NCI-H146 treated with DMSO at 0.1 percent for 48 hours (cell line): ENCODE results near the gene CBX2.

Experiments used
- DNase-seq: peaks from one replicate; lab custom pipeline; 2025; ENCODE audit not compliant: unreplicated experiment; lab: John Stamatoyannopoulos, UW

The CBX2 gene

GRCh38 chr17:79799174-79799537 lies 21.2 kb downstream of the CBX2 start:
- no peak for DNase-seq

DNA sequence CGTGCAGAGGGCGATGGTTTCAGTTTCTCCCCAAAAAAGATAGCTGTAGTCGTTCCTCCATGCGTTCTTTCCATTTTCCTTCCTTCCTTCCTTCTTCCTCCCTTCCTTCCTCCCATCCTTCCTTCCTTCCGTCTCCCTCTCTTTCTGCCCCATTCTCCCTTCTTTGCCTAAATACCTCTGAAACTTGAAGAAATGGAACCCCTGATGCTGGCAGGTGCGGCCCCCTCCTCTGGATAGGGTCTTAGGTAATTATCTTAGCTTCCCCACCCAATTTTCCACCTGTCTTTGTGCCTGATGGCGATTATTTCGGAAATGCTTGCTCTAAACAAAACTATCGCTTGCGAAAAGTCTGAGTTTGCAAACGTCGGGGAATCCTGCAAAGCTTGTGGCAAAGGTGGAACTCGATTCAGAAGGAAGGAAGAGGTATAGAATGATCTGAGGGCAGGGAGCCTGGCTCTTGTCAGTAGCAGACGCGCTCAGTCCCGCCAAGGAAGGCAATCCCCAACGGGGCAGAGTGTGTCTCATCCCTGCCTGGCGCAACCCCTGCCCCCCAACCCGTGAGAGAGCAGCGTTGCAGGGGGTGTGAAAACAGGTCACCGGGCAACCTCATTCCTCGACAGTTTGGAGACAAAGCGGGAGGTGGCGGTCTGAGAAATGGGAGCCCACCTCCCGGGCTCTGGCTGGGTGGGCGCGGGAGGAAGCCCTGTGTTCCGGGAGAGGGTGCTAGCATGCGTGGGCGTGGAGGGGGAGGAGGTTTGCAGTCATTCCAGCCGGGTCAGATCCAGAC lies 21.8 kb downstream of the CBX2 start:
- DNase-seq: no peak

DNA sequence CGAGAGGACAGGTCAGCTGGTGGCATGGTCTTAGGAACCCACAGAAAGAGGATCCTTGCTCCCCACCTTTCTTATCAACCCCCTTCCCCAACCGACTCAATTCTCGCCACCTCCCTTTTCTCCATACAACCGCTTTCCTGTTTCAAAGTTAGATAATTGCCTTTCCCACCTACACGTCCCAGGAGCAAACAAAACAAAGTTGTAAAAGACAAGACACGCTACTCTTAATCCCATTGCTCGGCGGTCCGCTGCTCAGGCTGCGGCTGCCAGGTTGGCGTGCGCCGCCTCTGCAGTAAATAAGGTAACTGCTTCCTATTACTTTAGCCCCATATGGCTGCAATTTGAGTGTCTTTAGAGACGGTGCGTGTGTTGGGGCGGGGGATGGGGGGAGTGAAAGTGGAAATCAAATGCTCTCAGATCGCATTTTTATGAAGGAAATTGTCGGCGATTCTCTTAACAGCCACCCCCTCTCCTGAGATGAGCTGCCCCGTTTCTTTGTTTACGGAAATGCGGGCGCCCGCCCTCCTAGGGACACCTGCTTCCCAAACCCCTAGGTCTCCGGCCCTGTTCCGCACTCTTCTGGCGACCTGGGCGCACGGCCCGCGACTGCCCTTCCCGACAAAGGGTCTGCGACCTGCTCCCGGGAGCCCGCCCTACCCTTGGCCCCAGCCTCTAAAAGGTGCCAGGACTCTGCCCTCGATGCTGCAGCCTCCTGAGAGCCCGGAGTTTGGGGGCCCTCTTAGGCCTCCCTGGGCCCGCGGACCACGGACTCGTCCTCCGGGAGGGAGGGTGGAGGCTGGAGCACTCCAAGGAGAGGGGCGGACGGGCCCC lies 22.6 kb downstream of the CBX2 start:
- peak; percentile 55 for DNase-seq

GRCh38 chr17:79801156-79802038 lies 23.4 kb downstream of the CBX2 start:
- DNase-seq: peak; percentile 12

GRCh38 chr17:79802039-79802735 lies 24.2 kb downstream of the CBX2 start:
- no peak for DNase-seq

DNA sequence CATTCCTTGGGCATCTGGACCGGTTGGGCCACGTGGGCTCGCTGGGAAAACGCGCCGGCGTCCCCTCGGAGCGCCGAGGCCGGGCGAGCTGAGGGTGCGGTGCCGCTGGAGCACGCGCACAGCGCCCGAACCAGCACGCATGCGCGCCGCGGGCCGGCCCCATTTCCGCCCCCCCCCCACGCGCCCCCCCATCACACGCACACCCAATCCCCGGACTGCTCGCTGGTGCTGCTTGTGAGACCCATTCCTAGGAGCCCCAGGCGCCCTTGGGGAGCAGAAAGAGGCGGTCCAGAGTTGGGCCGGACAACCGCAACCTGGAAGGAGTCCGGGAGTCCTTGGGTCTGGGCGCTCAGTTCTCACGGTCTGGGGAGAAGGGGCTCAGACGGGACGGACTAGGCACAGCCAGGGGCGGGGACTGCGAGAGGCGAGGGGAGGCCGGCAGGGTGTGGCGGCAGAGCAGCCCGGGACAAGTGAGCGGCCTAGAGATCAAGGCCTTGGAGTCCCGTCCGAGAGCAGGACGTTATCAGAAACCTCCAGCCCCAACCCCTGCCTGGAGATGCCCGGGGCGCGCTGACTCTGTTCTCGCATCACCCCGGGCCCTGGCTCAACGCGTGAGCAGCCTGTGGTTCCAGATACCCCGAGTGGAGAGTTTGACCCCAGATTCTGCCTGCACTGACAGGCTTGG lies 24.9 kb downstream of the CBX2 start:
- no peak for DNase-seq

- DNase-seq: no peak
Measured at GRCh38 chr17:79803421-79803996, 25.6 kb downstream of the CBX2 start.

GRCh38 chr17:79803997-79804855 lies 26.3 kb downstream of the CBX2 start:
- no peak for DNase-seq

- DNase-seq: no peak
Measured at GRCh38 chr17:79804856-79805696, 27.1 kb downstream of the CBX2 start.

DNA sequence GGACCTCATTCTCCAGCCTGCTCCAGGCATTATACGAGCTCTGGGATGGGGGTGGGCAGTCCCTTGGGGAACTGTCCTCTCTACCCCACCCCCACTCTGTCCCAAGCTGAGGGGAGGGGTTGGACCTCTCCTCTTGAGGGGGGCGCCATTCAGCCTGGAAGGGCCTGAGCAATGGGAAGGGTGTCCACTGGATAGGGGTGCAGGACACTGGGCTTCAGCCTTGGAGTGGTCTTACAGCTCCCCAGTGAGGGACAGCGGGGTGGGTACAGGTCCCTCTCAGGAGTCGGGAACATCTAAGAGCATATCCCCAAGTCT lies 28.5 kb downstream of the CBX2 start:
- DNase-seq: no peak

DNA sequence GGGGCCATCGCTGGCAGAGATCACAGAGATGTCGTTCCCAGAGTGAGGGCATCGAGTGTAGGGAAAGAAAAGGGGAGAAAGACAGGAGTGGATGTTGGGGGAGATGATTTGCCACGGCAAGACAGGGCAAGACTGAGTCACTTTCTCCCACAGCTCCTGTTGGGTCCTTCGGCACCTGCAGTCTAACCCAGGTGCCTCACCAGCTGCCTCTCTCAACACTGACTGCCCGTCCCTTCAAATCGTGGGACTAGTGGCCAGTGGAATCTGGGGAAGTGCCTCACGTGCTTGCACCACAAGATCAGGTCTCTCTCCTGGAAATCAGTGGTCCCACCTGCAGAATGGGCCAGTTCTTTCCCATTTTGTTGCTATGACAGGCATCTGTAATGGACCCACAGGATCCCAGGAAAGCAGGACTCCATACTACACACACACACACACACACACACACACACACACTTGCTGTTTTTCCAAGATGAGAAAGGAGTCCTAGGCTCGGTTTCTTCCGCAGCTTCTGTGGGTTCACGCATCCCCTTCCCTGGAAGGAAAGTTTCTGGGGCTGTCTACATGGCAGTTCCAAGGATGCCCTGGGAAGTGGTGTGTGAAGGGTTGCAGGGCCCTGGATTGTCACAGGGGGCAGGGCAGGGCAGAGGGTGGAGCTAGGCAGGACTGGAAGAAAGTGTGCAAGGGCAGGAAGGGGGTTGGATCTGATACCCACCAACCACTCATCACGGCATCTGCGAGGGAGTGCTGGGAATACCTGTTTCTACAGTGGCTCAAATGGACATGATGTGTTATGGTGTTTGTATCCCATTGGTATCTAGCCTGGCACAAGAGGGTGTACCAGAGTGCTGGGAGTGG lies 29.1 kb downstream of the CBX2 start:
- DNase-seq: no peak

DNA sequence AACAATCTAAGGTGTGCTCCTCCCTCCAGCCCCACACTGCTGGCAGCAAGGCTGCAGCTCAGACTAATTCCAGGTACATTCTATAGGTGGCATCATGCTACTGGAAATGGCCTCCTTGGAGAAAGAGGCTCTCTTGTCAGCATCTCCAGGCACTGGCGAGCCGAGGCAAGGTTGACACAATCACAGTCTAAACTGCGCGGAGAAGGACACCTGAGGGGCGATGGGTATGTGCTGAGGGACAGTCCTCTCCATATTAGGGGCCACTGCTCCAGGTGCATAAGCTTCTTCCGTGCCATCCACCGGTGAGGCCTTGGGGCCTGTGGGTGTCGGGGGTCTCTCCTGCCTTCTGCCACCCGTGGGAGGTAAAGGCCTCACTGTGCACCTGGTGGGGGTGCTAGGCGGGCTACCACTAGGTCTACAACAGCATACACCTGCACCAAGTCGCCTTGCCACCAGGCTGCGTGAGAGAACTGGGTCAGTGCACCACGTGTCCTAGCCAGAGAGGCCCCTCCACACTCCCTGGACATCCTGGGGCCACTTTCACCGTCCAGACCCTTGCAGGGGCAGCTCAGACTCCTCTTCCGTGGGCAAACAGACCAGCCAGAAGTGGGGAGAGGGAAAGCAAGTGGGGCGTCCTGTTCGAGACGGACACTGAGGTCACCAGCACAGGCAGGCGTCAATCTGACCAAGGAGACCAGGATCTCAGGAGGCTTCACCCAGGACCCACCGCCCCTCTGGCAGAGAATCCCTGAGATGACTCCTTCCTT lies 31.0 kb downstream of the CBX2 start:
- peak; percentile 29 for DNase-seq

DNA sequence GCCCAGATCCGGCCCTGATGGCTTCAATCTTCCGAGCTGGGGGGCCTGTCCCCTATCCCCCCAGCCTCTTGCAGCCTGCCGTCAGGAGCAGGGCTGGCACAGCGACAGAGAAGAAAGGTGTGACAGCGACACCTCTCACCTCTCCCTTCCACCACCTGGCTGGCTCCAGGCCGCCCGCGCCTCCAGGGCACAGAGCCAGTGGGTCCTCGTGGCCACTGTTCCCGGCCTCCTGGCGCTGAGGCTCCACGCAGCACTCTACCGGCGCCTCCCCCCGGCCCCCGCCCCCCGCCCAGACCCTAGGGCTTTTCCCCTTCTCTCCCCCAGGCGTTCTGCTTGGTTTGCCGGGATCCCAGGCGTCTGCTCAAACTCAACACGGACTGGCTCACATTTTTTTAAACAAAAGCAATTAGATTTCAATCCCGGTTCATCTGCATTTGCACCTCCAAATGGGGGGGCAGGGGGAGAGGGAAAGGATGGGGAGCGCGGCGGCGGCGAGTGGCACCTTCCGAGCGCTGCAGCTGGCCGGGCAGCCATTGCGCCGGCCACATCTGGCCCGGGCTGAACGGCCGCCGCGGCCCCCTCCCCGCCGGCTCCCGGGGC lies 31.7 kb downstream of the CBX2 start:
- DNase-seq: peak; percentile 45

DNA sequence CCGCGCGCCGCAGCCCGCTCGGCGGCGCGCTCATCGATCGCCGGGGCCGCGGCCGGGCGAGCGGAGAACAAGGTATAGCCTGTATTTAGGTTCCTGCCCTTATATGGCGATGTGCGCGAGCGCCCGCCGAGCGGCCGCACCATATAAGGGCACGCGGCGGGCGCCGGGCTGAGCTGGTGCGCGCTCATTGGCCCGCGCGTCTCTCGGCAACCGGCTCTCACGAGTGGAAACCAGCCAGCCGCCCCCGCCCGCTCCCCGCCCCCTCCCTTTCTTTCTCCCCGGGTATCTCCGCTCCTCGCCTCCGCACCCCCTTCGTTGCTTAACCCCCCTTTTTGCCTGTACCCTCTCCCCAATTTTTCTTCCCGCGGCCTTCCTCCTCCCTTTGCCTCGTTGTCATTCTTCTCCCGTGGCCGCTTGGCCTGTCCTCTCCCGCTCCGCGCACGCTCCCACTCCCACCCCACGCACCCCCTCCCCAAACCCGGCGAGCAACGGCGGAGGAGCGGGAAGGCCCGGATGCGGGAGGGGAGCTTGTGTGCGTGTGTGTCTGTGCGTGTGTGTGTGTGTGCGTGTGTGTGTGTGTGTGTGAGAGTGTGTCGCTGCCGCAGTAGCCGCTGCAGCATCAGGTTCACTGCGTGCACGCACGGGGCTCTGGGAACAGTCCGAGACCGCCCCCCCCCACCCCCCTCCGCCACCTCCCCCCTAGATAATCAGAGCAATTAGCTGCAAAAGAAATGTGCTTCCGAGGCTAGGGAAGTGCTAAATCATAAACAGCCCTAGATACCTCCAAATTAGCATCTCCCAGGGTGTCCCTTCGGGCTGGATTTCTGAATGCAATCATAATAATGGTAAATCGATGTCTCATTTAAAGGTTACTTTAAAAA lies 32.4 kb downstream of the CBX2 start:
- peak; percentile 89 for DNase-seq
